K562 (cell line): Measurements from ENCODE around the gene VAC14. TPM values are rescaled to one million over a fixed set of nuclear protein-coding genes. Genes with fewer than 3 reads are reported as not detected.
A peak's percentile ranks its signal among the peaks of the same experiment; 100 is the strongest.

Experiments used
- CEBPG ChIP-seq, 3 experiments: fragments of 200-800 bp in 1 of 3; sonication (Bioruptor generic) in 1 of 3; sonication (generic) in 1 of 3; formaldehyde crosslinking in 1 of 3; IDR thresholded peaks in 2 of 3; conservative IDR thresholded peaks in 1 of 3; 2 replicates each; pipeline versions ENCODE4 v1.6.1 to v1.8.0; 2016 to 2022; ENCODE audit warnings: missing compliant biosample characterization in 2 of 3, missing genetic modification characterization in 2 of 3, mild to moderate bottlenecking in 1 of 3, missing genetic modification reagents in 1 of 3
- EZH2 ChIP-seq: IDR thresholded peaks from 2 replicates; pipeline ENCODE4 v1.6.1; 2012; ENCODE audit warnings: low read depth, mild to moderate bottlenecking, inconsistent platforms, low read length, borderline replicate concordance
- FOS ChIP-seq: IDR thresholded peaks from 3 replicates; pipeline ENCODE4 v1.6.1; 2011; ENCODE audit not compliant: insufficient read length; ENCODE audit errors: extremely low read depth
- JUN ChIP-seq, 2 experiments: sonication (generic) in 1 of 2; formaldehyde crosslinking in 1 of 2; IDR thresholded peaks; 2 replicates each; pipeline versions ENCODE4 v1.6.1 to v1.8.0; 2012 to 2022; ENCODE audit warnings: borderline replicate concordance in 2 of 2, mild to moderate bottlenecking in 2 of 2, improper control_type of control experiment in 1 of 2, low read depth in 1 of 2, low read length in 1 of 2, missing genetic modification reagents in 1 of 2
- KLF1 ChIP-seq: fragments of 450-650 bp; IDR thresholded peaks from 2 replicates; pipeline ENCODE4 v1.6.1; 2016; ENCODE audit warnings: missing genetic modification characterization, missing compliant biosample characterization
- MAZ ChIP-seq, 2 experiments: fragments of 450-650 bp in 1 of 2; sonication (generic) in 1 of 2; formaldehyde crosslinking; IDR thresholded peaks in 1 of 2; conservative IDR thresholded peaks in 1 of 2; 2 replicates each; pipeline versions ENCODE4 v1.4.0 to v1.5.0; 2020; ENCODE audit warnings: mild to moderate bottlenecking in 1 of 2, missing genetic modification reagents in 1 of 2
- MECOM ChIP-seq: fragments of 250-450 bp; sonication (Bioruptor Pico); IDR thresholded peaks from 2 replicates; pipeline ENCODE4 v1.8.0; 2022; ENCODE audit warnings: inconsistent platforms
- NFYB ChIP-seq: IDR thresholded peaks from 2 replicates; pipeline ENCODE4 v1.6.1; 2011; ENCODE audit warnings: mild to moderate bottlenecking, moderate library complexity; ENCODE audit not compliant: insufficient read length; ENCODE audit errors: extremely low read depth
- NR2C1 ChIP-seq, 2 experiments: fragments of 450-650 bp; IDR thresholded peaks; 2 replicates each; pipeline ENCODE4 v1.6.1; 2017; ENCODE audit warnings: mild to moderate bottlenecking in 2 of 2, antibody characterized with exemption in 1 of 2, inconsistent platforms in 1 of 2, missing compliant biosample characterization in 1 of 2, missing genetic modification characterization in 1 of 2
- OTX1 ChIP-seq: fragments of 450-650 bp; formaldehyde crosslinking; IDR thresholded peaks from 2 replicates; pipeline ENCODE4 v1.4.0; 2022; ENCODE audit warnings: mild to moderate bottlenecking
- SIRT6 ChIP-seq: IDR thresholded peaks from one replicate; pipeline ENCODE4 v1.6.1; 2012; ENCODE audit warnings: low read depth, mild to moderate bottlenecking, control low read depth, inconsistent platforms, low read length, moderate library complexity
- SMARCA5 ChIP-seq: fragments of 450-650 bp; IDR thresholded peaks from 2 replicates; pipeline ENCODE4 v1.6.1; 2016
- ZNF561 ChIP-seq: fragments of 450-650 bp; formaldehyde crosslinking; conservative IDR thresholded peaks from 2 replicates; pipeline ENCODE4 v1.4.0; 2020; ENCODE audit warnings: mild to moderate bottlenecking, moderate library complexity
- polyA plus RNA-seq, 8 experiments: library from polyadenylated mRNA; depleted of rRNA in 4 of 8; stranded (reverse) in 5 of 8; unstranded in 3 of 8; fragments of >200 nt; fragmentation: Nextera tagmentation in 2 of 8; fragmentation: Illumina TruSeq in 1 of 8; extraction: Ambion mirVana in 2 of 8; extraction: Trizol in 1 of 8; gene quantifications; 2 replicates each; pipeline versions ENCODE4 v1.2.1 to v1.2.3, GENCODE V29; 2011 to 2014; ENCODE audit warnings: inconsistent platforms in 1 of 8, missing spikeins in 1 of 8
- total RNA-seq, 7 experiments: library from RNA; depleted of rRNA in 6 of 7; stranded (reverse); fragments of >200 nt in 6 of 7; fragmentation: Illumina TruSeq in 2 of 7; extraction: Trizol in 2 of 7; gene quantifications; 2 replicates each; pipeline versions ENCODE4 v1.2.1 to v1.2.3, GENCODE V29; 2011 to 2021; ENCODE audit warnings: low replicate concordance in 1 of 7
- TF ChIP-seq, protein P1 (sequence below), 2 experiments: fragments of 250-450 bp in 1 of 2; fragments of 450-650 bp in 1 of 2; sonication (Bioruptor Pico) in 1 of 2; IDR thresholded peaks; 2 replicates each; pipeline versions ENCODE4 v1.6.1 to v1.8.0; 2016 to 2021; ENCODE audit warnings: mild to moderate bottlenecking in 2 of 2, moderate library complexity in 2 of 2, missing compliant biosample characterization in 1 of 2, missing genetic modification characterization in 1 of 2
- TF ChIP-seq, protein P2 (sequence below): sonication (generic); formaldehyde crosslinking; IDR thresholded peaks from 2 replicates; pipeline ENCODE4 v1.8.1; 2023; ENCODE audit warnings: mild to moderate bottlenecking, missing genetic modification reagents
- TF ChIP-seq, protein P3 (sequence below): fragments of 150-350 bp; conservative IDR thresholded peaks from 2 replicates; pipeline ENCODE4 v1.6.1; 2014; ENCODE audit warnings: low read length
- TF ChIP-seq, protein P4 (sequence below): fragments of 450-650 bp; IDR thresholded peaks from 2 replicates; pipeline ENCODE4 v1.6.1; 2016; ENCODE audit warnings: antibody characterized with exemption

Gene VAC14
- total and polyA plus RNA-seq, 9 of the 15 experiments (the other 6 are each of a cell fraction or from before 2014, with no cell fraction given), result 1.3 to 41.6 (median 26.6) TPM

DNA sequence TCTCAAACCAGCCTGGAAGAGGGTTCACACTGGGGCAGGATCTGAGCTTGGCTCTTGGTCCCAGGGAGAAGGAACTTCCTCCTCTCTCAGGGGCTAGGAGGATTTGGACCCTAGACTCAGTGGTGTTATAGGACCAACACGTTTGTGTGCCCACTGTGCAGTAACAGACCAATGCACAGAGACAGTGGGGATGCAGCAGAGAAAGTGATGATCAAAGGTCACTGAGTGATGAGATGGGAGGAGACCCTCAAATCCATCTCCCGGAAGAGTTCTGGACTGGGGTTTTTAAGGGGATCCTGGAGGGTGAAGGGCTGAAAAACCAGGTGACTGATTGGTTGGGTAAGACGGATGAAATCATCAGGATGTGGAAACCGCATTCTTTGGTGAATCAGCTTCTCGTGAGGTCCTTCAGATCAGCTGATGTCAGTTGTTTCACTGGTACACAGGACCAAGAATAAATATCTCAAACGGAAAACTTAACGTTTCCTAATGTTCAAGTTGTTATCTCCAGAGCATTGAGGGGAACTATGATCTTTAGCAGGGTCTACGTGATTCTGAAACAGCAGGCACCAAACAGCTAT lies 3.3 kb upstream of the VAC14 start (continued):
- no peak for TF ChIP-seq NFYB
- TF ChIP-seq JUN (IDR thresholded peaks at IDR 0.05; ENCODE audit: borderline replicate concordance, low read depth, low read length), result peak; percentile 85
- no peak for TF ChIP-seq JUN (CRISPR knock-in tag; IDR thresholded peaks at IDR 0.05; ENCODE audit: borderline replicate concordance)
- TF ChIP-seq, protein P1, sequence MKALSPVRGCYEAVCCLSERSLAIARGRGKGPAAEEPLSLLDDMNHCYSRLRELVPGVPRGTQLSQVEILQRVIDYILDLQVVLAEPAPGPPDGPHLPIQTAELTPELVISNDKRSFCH (CRISPR knock-in tag; IDR thresholded peaks at IDR 0.05), result no peak
- TF ChIP-seq, protein P1 (tag; IDR thresholded peaks at IDR 0.05), result no peak
- no peak for TF ChIP-seq MAZ (CRISPR knock-in tag; conservative IDR thresholded peaks at IDR 0.05 in 1 of 2, IDR thresholded peaks at IDR 0.05 in 1 of 2)
- TF ChIP-seq, protein P2, sequence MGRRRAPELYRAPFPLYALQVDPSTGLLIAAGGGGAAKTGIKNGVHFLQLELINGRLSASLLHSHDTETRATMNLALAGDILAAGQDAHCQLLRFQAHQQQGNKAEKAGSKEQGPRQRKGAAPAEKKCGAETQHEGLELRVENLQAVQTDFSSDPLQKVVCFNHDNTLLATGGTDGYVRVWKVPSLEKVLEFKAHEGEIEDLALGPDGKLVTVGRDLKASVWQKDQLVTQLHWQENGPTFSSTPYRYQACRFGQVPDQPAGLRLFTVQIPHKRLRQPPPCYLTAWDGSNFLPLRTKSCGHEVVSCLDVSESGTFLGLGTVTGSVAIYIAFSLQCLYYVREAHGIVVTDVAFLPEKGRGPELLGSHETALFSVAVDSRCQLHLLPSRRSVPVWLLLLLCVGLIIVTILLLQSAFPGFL (CRISPR knock-in tag), result no peak
- TF ChIP-seq OTX1, result no peak
- TF ChIP-seq KLF1 (tag), result no peak
- no peak for TF ChIP-seq CEBPG (CRISPR knock-in tag; IDR thresholded peaks at IDR 0.05)
- TF ChIP-seq CEBPG (tag; conservative IDR thresholded peaks at IDR 0.05 in 1 of 2, IDR thresholded peaks at IDR 0.05 in 1 of 2), result peak in 1 of 2 experiments; percentile 71; a peak in 2 of 4 replicates
- TF ChIP-seq ZNF561 (CRISPR knock-in tag), result no peak
- TF ChIP-seq SIRT6, result no peak
- TF ChIP-seq, protein P3, sequence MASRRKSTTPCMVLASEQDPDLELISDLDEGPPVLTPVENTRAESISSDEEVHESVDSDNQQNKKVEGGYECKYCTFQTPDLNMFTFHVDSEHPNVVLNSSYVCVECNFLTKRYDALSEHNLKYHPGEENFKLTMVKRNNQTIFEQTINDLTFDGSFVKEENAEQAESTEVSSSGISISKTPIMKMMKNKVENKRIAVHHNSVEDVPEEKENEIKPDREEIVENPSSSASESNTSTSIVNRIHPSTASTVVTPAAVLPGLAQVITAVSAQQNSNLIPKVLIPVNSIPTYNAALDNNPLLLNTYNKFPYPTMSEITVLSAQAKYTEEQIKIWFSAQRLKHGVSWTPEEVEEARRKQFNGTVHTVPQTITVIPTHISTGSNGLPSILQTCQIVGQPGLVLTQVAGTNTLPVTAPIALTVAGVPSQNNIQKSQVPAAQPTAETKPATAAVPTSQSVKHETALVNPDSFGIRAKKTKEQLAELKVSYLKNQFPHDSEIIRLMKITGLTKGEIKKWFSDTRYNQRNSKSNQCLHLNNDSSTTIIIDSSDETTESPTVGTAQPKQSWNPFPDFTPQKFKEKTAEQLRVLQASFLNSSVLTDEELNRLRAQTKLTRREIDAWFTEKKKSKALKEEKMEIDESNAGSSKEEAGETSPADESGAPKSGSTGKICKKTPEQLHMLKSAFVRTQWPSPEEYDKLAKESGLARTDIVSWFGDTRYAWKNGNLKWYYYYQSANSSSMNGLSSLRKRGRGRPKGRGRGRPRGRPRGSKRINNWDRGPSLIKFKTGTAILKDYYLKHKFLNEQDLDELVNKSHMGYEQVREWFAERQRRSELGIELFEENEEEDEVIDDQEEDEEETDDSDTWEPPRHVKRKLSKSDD, result no peak
- TF ChIP-seq SMARCA5, result no peak
- TF ChIP-seq MECOM, result no peak
- TF ChIP-seq, protein P4, sequence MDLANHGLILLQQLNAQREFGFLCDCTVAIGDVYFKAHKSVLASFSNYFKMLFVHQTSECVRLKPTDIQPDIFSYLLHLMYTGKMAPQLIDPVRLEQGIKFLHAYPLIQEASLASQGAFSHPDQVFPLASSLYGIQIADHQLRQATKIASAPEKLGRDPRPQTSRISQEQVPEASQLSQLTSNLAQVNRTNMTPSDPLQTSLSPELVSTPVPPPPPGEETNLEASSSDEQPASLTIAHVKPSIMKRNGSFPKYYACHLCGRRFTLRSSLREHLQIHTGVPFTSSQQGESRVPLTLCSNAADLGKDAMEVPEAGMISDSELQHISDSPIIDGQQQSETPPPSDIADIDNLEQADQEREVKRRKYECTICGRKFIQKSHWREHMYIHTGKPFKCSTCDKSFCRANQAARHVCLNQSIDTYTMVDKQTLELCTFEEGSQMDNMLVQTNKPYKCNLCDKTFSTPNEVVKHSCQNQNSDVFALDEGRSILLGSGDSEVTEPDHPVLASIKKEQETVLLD, result no peak
- no peak for TF ChIP-seq NR2C1 (IDR thresholded peaks at IDR 0.05)
- TF ChIP-seq NR2C1 (tag; IDR thresholded peaks at IDR 0.05), result no peak
- no peak for TF ChIP-seq EZH2
- no peak for TF ChIP-seq FOS
